CD14-positive monocyte (primary cell): ENCODE data around the gene SUPT20HL1. TPM values are rescaled to one million over a fixed set of nuclear protein-coding genes. Genes with fewer than 3 reads are reported as not detected.

Experiments used
- DNase-seq, 3 donors: peaks; one replicate each; pipeline ENCODE4 v3.0.0-alpha.2; 2011 to 2022
- H2AFZ ChIP-seq: 2 replicates; pipeline ENCODE4 v1.6.0; 2012; ENCODE audit warnings: mild to moderate bottlenecking, low read depth, low read length, inconsistent platforms; ENCODE audit not compliant: insufficient read depth, poor library complexity, severe bottlenecking
- H3K27ac ChIP-seq, 2 donors: 1 replicate in 1 of 2; 2 replicates in 1 of 2; pipeline ENCODE4 v1.5.1; 2012 to 2013; ENCODE audit warnings: low read length in 2 of 2, control low read depth in 1 of 2, inconsistent platforms in 1 of 2, low read depth in 1 of 2, mild to moderate bottlenecking in 1 of 2
- H3K27me3 ChIP-seq, 2 donors: one replicate each; pipeline versions ENCODE4 v1.6.0 to v1.6.1; 2011 to 2013; ENCODE audit warnings: low read length in 2 of 2; ENCODE audit not compliant: control insufficient read depth in 2 of 2, insufficient read depth in 2 of 2
- H3K36me3 ChIP-seq, 2 donors: replicated peaks in 1 of 2; 1 replicate in 1 of 2; 2 replicates in 1 of 2; pipeline versions ENCODE4 v1.5.1 to v1.6.1; 2012 to 2013; ENCODE audit warnings: low read length in 2 of 2, control low read depth in 1 of 2, inconsistent platforms in 1 of 2, mild to moderate bottlenecking in 1 of 2; ENCODE audit not compliant: insufficient read depth in 2 of 2, control insufficient read depth in 1 of 2
- H3K4me1 ChIP-seq, 2 donors: 1 replicate in 1 of 2; 2 replicates in 1 of 2; pipeline versions ENCODE4 v1.5.1 to v1.6.1; 2012 to 2013; ENCODE audit warnings: low read length in 2 of 2, control low read depth in 1 of 2, inconsistent platforms in 1 of 2, mild to moderate bottlenecking in 1 of 2, moderate library complexity in 1 of 2; ENCODE audit not compliant: insufficient read depth in 2 of 2, control insufficient read depth in 1 of 2
- H3K4me2 ChIP-seq: replicated peaks from 2 replicates; pipeline ENCODE3; 2012; ENCODE audit warnings: low read length, moderate library complexity, mild to moderate bottlenecking; ENCODE audit not compliant: poor library complexity, severe bottlenecking; ENCODE audit errors: extremely low read depth
- H3K4me3 ChIP-seq, 3 experiments: fragments of 200-600 bp in 1 of 3; sonication (generic) in 1 of 3; replicated peaks in 1 of 3; 1 replicate in 2 of 3; 2 replicates in 1 of 3; pipeline ENCODE4 v1.5.1; 2011 to 2013; ENCODE audit warnings: low read length in 3 of 3, mild to moderate bottlenecking in 3 of 3, control low read depth in 2 of 3, low read depth in 2 of 3, inconsistent platforms in 1 of 3, moderate library complexity in 1 of 3
- H3K79me2 ChIP-seq: 2 replicates; pipeline ENCODE4 v1.6.0; 2012; ENCODE audit warnings: mild to moderate bottlenecking, control low read depth, inconsistent platforms, low read length, moderate library complexity; ENCODE audit not compliant: insufficient read depth
- H3K9ac ChIP-seq: 2 replicates; pipeline ENCODE4 v1.6.0; 2017; ENCODE audit warnings: low read length, mild to moderate bottlenecking; ENCODE audit not compliant: insufficient read depth, poor library complexity, severe bottlenecking
- H3K9me3 ChIP-seq, 2 donors: replicated peaks in 1 of 2; 1 replicate in 1 of 2; 2 replicates in 1 of 2; pipeline versions ENCODE4 v1.5.1 to v1.6.1; 2012 to 2013; ENCODE audit warnings: low read length in 2 of 2, control low read depth in 1 of 2; ENCODE audit not compliant: control insufficient read depth in 1 of 2, insufficient read depth in 1 of 2
- H4K20me1 ChIP-seq: 2 replicates; pipeline ENCODE4 v1.6.0; 2012; ENCODE audit warnings: mild to moderate bottlenecking, low read length, control low read depth, moderate library complexity; ENCODE audit not compliant: insufficient read depth
- H3K27ac Mint-ChIP-seq, 7 donors: one replicate each; pipeline ENCODE4 v1.8.0; 2020; ENCODE audit warnings: mild to moderate bottlenecking in 7 of 7, mixed read lengths in 7 of 7, moderate library complexity in 6 of 7, inconsistent platforms in 2 of 7
- H3K27me3 Mint-ChIP-seq, 3 donors: one replicate each; pipeline ENCODE4 v1.8.0; 2021 to 2022; ENCODE audit warnings: low read depth in 3 of 3, mild to moderate bottlenecking in 3 of 3, mixed read lengths in 3 of 3, moderate library complexity in 3 of 3, inconsistent platforms in 1 of 3
- H3K36me3 Mint-ChIP-seq, 2 donors: one replicate each; pipeline ENCODE4 v1.8.0; 2020; ENCODE audit warnings: mixed read lengths in 2 of 2, inconsistent platforms in 1 of 2, mild to moderate bottlenecking in 1 of 2
- H3K4me1 Mint-ChIP-seq: one replicate; pipeline ENCODE4 v1.8.0; 2020; ENCODE audit warnings: mild to moderate bottlenecking, mixed read lengths
- H3K4me3 Mint-ChIP-seq, 2 donors: one replicate each; pipeline ENCODE4 v1.8.0; 2020; ENCODE audit warnings: mild to moderate bottlenecking in 2 of 2, mixed read lengths in 2 of 2, moderate library complexity in 1 of 2
- H3K9me3 Mint-ChIP-seq, 7 donors: one replicate each; pipeline ENCODE4 v1.8.0; 2020 to 2022; ENCODE audit warnings: mixed read lengths in 7 of 7, mild to moderate bottlenecking in 6 of 7, moderate library complexity in 6 of 7, inconsistent platforms in 2 of 7
- WGBS: methylation state at CpG from one replicate; pipeline ENCODE4 v1.1.5; 2013; ENCODE audit warnings: missing lambda C conversion rate; ENCODE audit not compliant: insufficient coverage; 5-methylcytosine and 5-hydroxymethylcytosine counted together
- intact Hi-C, 2 donors: fragments of 100-400 bp; cut with micrococcal nuclease; formaldehyde crosslinking; loops; one replicate each; pipeline versions ENCODE4 v1.15.0 to v1.15.1; 2023
- polyA plus RNA-seq, 3 donors: library from polyadenylated mRNA; depleted of rRNA in 1 of 3; unstranded in 2 of 3; stranded (reverse) in 1 of 3; fragments of 300-500 nt in 2 of 3; fragments of >200 nt in 1 of 3; fragmentation: Illumina TruSeq in 2 of 3; gene quantifications; 1 replicate in 2 of 3; 2 replicates in 1 of 3; pipeline ENCODE4 v1.2.3, GENCODE V29; 2012 to 2021
- TF ChIP-seq, protein P1 (sequence below): fragments of 200-600 bp; IDR thresholded peaks from one replicate; pipeline ENCODE4 v1.8.0; 2022; ENCODE audit warnings: antibody characterized with exemption, mild to moderate bottlenecking

SUPT20HL1 gene
- polyA plus RNA-seq, 3 donors: not detected

- Histone ChIP-seq H3K36me3 (no peaks in the 10 kb centered on the region), H3K27ac (no peak overlapping the region), H2AFZ (no peak overlapping the region), H3K9me3 (no peaks in the 10 kb centered on the region), H3K27me3 (peaks cover 0 to 20% of the 10 kb centered on the region in 2 donors), H4K20me1 (no peaks in the 10 kb centered on the region), H3K4me2 (no peak overlapping the region), H3K79me2 (no peaks in the 10 kb centered on the region), H3K4me1 (no peaks in the 10 kb centered on the region), H3K9ac (no peak overlapping the region), H3K4me3 (no peak overlapping the region)
- no peak for DNase-seq
- Mint-ChIP-seq H3K36me3 (no peaks in the 10 kb centered on the region), H3K9me3 (peaks cover 0 to 2% (median 0%) of the 10 kb centered on the region in 7 donors), H3K4me3 (no peak overlapping the region), H3K4me1 (no peaks in the 10 kb centered on the region), H3K27ac (no peak overlapping the region), H3K27me3 (peaks cover 0 to 31% (median 0%) of the 10 kb centered on the region in 3 donors)
- intact Hi-C loops: no loop called here
- TF ChIP-seq, protein P1, sequence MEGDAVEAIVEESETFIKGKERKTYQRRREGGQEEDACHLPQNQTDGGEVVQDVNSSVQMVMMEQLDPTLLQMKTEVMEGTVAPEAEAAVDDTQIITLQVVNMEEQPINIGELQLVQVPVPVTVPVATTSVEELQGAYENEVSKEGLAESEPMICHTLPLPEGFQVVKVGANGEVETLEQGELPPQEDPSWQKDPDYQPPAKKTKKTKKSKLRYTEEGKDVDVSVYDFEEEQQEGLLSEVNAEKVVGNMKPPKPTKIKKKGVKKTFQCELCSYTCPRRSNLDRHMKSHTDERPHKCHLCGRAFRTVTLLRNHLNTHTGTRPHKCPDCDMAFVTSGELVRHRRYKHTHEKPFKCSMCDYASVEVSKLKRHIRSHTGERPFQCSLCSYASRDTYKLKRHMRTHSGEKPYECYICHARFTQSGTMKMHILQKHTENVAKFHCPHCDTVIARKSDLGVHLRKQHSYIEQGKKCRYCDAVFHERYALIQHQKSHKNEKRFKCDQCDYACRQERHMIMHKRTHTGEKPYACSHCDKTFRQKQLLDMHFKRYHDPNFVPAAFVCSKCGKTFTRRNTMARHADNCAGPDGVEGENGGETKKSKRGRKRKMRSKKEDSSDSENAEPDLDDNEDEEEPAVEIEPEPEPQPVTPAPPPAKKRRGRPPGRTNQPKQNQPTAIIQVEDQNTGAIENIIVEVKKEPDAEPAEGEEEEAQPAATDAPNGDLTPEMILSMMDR: no peak
- WGBS: no CpG with 5 or more reads among the region's 1 CpG
Observed at GRCh38 chrX:24325231-24325630, 35.2 kb upstream of the SUPT20HL1 start.

DNA sequence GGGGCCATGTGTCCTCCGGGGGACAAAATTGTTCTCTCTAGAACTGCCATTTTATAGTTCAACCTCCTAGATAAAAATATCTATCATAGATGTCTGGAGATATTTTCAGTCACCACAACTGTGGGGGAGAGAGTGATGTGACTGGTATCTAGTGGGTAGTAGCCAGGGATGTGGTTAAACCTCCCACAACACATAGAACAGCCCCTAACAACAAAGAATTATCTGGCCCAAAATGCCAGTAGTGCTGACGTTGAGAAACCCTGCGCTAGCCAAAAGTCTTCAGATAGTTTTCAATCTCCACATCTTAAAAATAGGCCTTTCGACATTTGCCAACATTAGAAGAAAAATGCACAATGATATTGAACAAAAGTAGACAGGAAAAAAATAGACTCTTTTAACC lies 27.6 kb upstream of the SUPT20HL1 start:
- TF ChIP-seq, protein P1: no peak
- H3K9ac ChIP-seq: no peak overlapping the region
- H3K27ac ChIP-seq: no peak overlapping the region
- no peaks in the 10 kb centered on the region for H3K4me1 ChIP-seq
- H3K79me2 ChIP-seq: no peaks in the 10 kb centered on the region
- H3K36me3 Mint-ChIP-seq: no peaks in the 10 kb centered on the region
- no peaks in the 10 kb centered on the region for H3K4me1 Mint-ChIP-seq
- no peak overlapping the region for H3K4me3 ChIP-seq
- no peak overlapping the region for H2AFZ ChIP-seq
- no CpG with 5 or more reads among the region's 4 CpGs for WGBS
- H3K9me3 ChIP-seq: peaks cover 0 to 6% of the 10 kb centered on the region in 2 donors
- H3K4me2 ChIP-seq: no peak overlapping the region
- no peak overlapping the region for H3K27ac Mint-ChIP-seq
- H3K4me3 Mint-ChIP-seq: no peak overlapping the region
- DNase-seq: no peak
- intact Hi-C loops: no loop called here
- peaks cover 0 to 8% of the 10 kb centered on the region in 2 donors for H3K27me3 ChIP-seq
- peaks cover 0 to 16% (median 6%) of the 10 kb centered on the region in 7 donors for H3K9me3 Mint-ChIP-seq
- H3K27me3 Mint-ChIP-seq: peaks cover 0 to 23% (median 3%) of the 10 kb centered on the region in 3 donors
- no peaks in the 10 kb centered on the region for H3K36me3 ChIP-seq
- H4K20me1 ChIP-seq: no peaks in the 10 kb centered on the region
